ENCODE data around the gene STAB1. TPM values are rescaled to one million over a fixed set of nuclear protein-coding genes. Genes with fewer than 3 reads are reported as not detected.

The STAB1 gene
- total and polyA plus RNA-seq, 2 of the 8 experiments (the other 6 are each of a cell fraction or from before 2014, with no cell fraction given): 1.0 to 1.9 TPM

GRCh38 chr3:52536112-52536368 lies 40.9 kb downstream of the STAB1 start:
- Histone ChIP-seq H2BK15ac (ENCODE audit: low read length) (no peak overlapping the region), H2BK120ac (replicated peaks; ENCODE audit: low read depth, low read length) (no peak overlapping the region), H3K36me3 (ENCODE audit: control insufficient read depth in 2 of 4, insufficient read depth in 4 of 4, low read length in 3 of 4) (peaks cover 0 to 8% (median 0%) of the 10 kb centered on the region in 4 experiments; a peak in 4 of 8 replicates), H2BK20ac (ENCODE audit: low read length) (no peak overlapping the region), H3K79me1 (ENCODE audit: low read depth, low read length) (peaks cover 23% of the 10 kb centered on the region), H4K8ac (ENCODE audit: extremely low read depth, insufficient read depth, low read length) (no peak overlapping the region), H3K18ac (ENCODE audit: extremely low read depth, low read length) (no peak overlapping the region), H3K4me2 (ENCODE audit: insufficient read depth in 1 of 2, low read depth in 2 of 2, low read length in 2 of 2) (peak overlapping the region; percentile 39 to 89; a peak in 3 of 4 replicates), H3K56ac (replicated peaks; ENCODE audit: insufficient read length, low read depth, low read length) (no peak overlapping the region), H4K5ac (ENCODE audit: insufficient read length, low read depth, low read length) (no peak overlapping the region), H3K4ac (replicated peaks; ENCODE audit: insufficient read length, low read depth, low read length) (no peak overlapping the region), H3K27ac (ENCODE audit: low read depth, low read length) (no peak overlapping the region), H3K4me1 (replicated peaks in 1 of 4; ENCODE audit: control insufficient read depth in 3 of 4, insufficient read depth in 4 of 4, low read length in 3 of 4) (peaks cover 7 to 33% (median 19%) of the 10 kb centered on the region in 4 experiments), H3K23ac (ENCODE audit: insufficient read length) (no peak overlapping the region), H3K9me3 (ENCODE audit: insufficient read depth in 2 of 2, low read depth in 1 of 2, low read length in 1 of 2) (no peaks in the 10 kb centered on the region), H2BK12ac (ENCODE audit: low read depth, low read length) (no peak overlapping the region), H4K20me1 (replicated peaks in 1 of 2; ENCODE audit: control insufficient read depth in 1 of 2, insufficient read depth in 2 of 2, low read length in 2 of 2) (peaks cover 12 to 27% of the 10 kb centered on the region in 2 experiments), H2AK5ac (ENCODE audit: low read depth, low read length) (no peak overlapping the region), H3K79me2 (ENCODE audit: control insufficient read depth in 1 of 2, insufficient read depth in 2 of 2, low read length in 2 of 2) (peaks cover 12 to 49% of the 10 kb centered on the region in 2 experiments), H2BK5ac (ENCODE audit: low read depth, low read length) (no peak overlapping the region), H3K4me3 (ENCODE audit: extremely low read depth in 1 of 4, insufficient read depth in 2 of 4, low read depth in 3 of 4, low read length in 4 of 4) (peak overlapping the region in 2 of 4 experiments; percentile 3 to 31; a peak in 3 of 8 replicates), H3K9ac (replicated peaks in 1 of 4; ENCODE audit: extremely low read depth in 1 of 4, low read depth in 3 of 4, low read length in 3 of 4) (no peak overlapping the region), H2AFZ (ENCODE audit: low read length) (no peak overlapping the region), H4K91ac (replicated peaks; ENCODE audit: insufficient read length, low read length) (no peak overlapping the region), H3K14ac (ENCODE audit: insufficient read length) (no peak overlapping the region), H3K27me3 (replicated peaks in 1 of 4; ENCODE audit: control insufficient read depth in 3 of 4, extremely low read depth in 1 of 4, insufficient read depth in 3 of 4, low read length in 3 of 4) (no peaks in the 10 kb centered on the region), H3K23me2 (ENCODE audit: low read depth, low read length) (peaks cover 26% of the 10 kb centered on the region)
- 30% methylated on average over 9 of the region's 9 CpGs; no CpG with 5 or more reads in 1 of the 2 experiments for WGBS, 2 experiments (ENCODE audit: extremely low coverage in 1 of 2, insufficient coverage in 1 of 2, insufficient read length in 1 of 2, insufficient replicate concordance in 2 of 2, low coverage in 1 of 2, low lambda C conversion rate in 2 of 2, missing lambda C conversion rate in 1 of 2)
- TF ChIP-seq YY1 (IDR thresholded peaks at IDR 0.05; ENCODE audit: low read depth, low read length) (peak; percentile 84), POLR2A (IDR thresholded peaks at IDR 0.05; ENCODE audit: control extremely low read depth in 1 of 2, low read depth in 2 of 2, low read length in 2 of 2) (no peak)
- no peak for FAIRE-seq
- POLR2A ChIA-PET (ENCODE audit: partially characterized antibody): interaction anchor here (0.6 to 2.6 kb wide), 17 partner anchors 9 to 112 kb away, joined by 3 to 16 read pairs (median 4); partner anchors contain the start of gene TNNC1
- no peak for DNase-seq (ENCODE audit: low read depth in 1 of 2, low spot score in 2 of 2)
- CTCF ChIA-PET (ENCODE audit: partially characterized antibody): interaction anchor here (0.8 to 1.0 kb wide), 4 partner anchors 9 to 64 kb away, joined by 3 to 5 read pairs (median 4); no protein-coding TSS in a partner anchor
